Hematopoietic multipotent progenitor cell treated with erythropoietin and hydrocortisone succinate and interleukin-3 and kit ligand, for 17 days (in vitro differentiated cells): ENCODE data around the gene KCNQ5.

ENCODE experiments used
- DNase-seq: peaks from one replicate; pipeline ENCODE4 v3.0.0-alpha.2; 2015; ENCODE audit warnings: low spot score

The KCNQ5 gene

DNA sequence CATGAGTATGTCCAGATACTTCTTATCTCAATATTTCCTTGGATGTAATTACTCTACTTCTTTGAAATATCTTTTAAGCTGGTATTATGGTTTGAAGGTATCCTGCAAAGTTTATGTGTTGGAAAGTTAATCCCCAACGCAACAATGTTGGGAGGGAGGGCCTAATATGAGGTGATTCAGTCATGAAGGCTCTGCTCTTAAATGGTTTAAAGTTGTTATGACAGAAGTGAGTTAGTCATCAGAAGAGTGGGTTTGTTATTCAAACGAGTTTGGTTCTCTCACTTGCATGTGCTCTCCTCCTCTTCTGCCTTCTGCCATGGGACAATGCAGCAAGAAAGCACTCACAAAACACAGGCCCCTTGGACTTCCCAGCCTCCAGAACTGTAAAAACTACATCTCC is 176.3 kb downstream of the KCNQ5 start:
- DNase-seq: no peak

GRCh38 chr6:72809746-72810379 is 188.0 kb downstream of the KCNQ5 start:
- DNase-seq: no peak

GRCh38 chr6:72810571-72811280 is 188.9 kb downstream of the KCNQ5 start:
- DNase-seq: no peak

- DNase-seq: no peak
These were observed 190.1 kb downstream of the KCNQ5 start for GRCh38 chr6:72811971-72812421.

DNA sequence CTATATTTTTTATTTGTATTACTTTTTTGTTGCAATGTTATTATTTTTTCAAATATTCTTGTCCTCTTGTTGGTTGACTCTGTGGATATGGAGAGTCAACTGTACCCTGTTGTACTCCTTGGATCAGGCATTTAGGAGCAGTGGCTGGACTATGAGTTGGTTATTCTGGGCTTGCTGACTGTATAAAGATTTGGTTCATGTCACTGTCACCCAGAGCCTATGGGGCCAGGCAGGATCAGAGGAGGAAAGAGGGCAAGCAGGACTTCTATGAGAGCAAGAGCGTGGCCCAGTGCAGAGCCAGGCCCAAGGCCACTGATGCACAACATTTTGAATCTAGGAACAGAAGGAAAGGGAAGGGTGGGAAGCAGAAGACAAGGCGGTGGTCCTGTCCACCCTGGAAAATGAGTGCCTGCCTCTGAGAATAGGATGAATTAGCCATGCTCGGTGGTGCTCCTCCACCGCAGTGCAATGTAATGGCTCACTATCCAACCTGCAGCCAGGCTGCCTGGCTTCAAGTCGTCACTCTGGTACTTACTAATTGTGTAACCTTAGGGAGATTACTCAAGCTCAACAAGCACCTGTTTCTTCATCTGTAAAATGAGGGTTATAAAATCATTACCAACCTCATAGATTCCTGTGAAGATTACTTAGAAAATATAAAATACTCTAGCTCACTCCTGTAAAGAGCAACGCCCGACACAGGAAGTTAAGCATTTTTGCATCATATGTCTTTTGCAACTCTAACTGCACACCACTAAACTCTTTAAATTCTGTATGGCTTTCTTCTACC is 192.1 kb downstream of the KCNQ5 start:
- DNase-seq: no peak

DNA sequence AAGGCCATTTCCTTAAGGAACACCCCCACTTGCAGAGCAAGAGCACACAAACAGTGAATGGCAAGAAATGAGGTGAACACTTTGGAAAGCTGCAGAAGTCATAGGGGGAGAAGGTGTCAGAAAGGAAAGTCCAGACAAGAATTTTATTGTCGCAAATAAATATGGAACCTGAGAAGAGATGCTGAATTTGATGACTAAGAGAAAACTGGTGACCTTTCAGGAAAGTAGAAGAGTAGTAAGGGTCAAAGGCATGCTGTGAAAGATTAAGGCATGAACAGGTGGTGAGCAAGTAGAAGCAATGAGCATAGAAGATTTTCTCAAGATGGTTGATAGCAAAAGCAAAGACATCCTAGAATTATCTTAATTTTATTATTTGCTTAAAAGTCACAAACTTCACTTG is 194.2 kb downstream of the KCNQ5 start:
- DNase-seq: no peak

DNA sequence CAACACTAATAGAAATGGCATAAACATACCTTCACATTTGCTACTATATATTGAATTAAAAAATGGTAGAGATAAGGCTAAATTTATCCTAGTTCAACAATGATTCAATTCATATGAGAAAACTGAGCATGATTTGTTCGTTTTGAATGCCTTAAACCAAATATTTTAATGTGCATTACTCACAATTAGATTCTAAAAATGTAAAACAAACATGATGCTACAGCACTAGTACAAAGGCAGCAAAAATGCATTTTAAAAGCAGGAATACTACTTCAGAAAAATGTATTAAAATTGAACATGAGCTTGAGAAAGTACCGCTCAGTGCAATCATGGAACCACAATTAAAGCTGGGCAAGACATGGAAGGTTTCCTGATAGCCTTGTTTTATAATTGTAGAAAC is 195.3 kb downstream of the KCNQ5 start:
- no peak for DNase-seq

- DNase-seq: no peak
These were observed 197.7 kb downstream of the KCNQ5 start for GRCh38 chr6:72819609-72820008.

DNA sequence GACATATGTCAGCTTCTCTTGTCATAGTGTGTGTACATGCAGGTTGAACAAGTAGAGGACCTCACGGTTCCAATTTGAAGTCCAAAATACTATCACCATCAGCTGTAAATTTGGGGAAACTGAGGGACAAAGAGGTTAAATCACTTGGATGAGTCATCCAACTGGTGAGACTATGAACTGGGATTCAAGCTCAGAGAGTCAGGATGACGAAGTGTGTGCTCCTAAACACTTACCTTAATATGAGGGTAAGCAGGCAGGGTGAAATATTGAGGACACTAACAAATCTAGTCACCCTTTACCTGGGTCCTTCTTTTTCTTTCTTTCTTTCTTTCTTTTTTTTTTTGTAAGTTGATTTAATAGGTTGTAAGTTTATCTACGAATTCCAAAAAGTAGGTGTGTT is 198.3 kb downstream of the KCNQ5 start:
- DNase-seq: no peak

- no peak for DNase-seq
These were observed 199.0 kb downstream of the KCNQ5 start for GRCh38 chr6:72820906-72821305.

DNA sequence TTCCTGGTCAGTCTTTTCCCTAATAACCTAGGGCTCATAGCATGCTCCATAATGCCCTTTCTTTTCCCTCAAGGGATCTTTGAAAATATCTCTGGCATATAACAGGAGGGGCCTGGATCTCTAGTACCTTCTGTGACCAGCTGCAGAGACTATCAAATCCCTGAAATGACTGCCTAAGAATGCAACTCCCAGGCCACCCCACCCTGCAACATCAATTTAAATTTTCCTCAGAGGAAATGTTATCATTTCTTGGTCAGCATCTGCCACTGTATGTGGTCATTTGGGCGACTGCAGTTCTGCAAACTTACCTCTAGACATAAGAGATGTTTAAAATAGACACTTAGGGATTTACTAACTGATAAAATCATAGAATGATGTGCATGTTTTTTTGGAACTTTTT is 200.2 kb downstream of the KCNQ5 start:
- DNase-seq: no peak

GRCh38 chr6:72822691-72823090 is 200.8 kb downstream of the KCNQ5 start:
- no peak for DNase-seq

- DNase-seq: no peak
These were observed 203.0 kb downstream of the KCNQ5 start for GRCh38 chr6:72824833-72825232.

GRCh38 chr6:72825315-72825911 is 203.5 kb downstream of the KCNQ5 start:
- no peak for DNase-seq

- no peak for DNase-seq
These were observed 204.2 kb downstream of the KCNQ5 start for GRCh38 chr6:72826037-72826436.

DNA sequence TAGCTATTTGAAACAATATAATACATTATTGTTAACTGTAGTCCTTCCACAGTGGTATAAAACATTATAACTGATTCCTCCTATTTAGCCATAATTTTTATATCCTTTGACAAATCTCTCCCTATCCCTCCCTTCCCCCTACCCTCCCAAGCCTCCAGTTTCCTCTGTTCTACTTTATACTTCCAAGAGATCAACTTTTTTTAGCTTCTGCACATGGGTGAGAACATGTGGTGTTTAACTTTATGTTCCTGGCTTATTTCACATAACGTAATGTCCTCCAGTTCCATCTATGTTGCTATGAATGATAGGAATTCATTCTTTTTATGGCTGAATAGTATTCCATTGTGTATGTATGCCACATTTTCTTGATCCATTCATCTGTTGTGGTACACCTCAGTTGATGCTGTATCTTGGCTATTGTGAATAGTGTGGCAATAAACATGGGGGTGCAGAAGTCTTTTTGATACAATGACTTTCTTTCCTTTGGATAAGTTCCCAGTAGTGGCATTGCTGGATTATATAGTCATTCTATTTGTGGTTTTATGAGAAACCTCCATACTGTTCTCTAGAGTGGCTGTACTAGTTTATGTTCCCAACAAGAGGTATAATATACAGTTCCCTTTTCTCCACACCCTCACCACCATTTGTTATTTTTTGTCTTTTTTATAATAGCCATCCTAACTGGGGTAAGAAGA is 205.0 kb downstream of the KCNQ5 start:
- DNase-seq: no peak

DNA sequence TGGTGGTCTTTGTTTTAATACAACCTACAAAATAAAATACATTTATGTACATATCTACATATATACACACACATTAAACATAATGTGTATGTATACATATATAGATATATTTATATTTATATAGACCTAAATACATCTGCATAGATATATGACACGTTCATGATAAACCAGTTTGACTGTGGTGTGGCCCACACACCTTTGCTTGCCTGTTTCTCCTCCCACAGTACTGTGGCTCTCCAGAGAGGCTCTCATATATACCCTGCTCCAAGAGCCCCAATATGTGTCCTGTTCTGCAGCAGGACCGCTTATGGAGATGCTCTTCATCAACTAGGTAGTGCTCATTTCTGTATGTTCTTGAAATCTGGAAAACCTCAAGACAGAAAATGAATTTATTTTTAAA is 207.0 kb downstream of the KCNQ5 start:
- no peak for DNase-seq

DNA sequence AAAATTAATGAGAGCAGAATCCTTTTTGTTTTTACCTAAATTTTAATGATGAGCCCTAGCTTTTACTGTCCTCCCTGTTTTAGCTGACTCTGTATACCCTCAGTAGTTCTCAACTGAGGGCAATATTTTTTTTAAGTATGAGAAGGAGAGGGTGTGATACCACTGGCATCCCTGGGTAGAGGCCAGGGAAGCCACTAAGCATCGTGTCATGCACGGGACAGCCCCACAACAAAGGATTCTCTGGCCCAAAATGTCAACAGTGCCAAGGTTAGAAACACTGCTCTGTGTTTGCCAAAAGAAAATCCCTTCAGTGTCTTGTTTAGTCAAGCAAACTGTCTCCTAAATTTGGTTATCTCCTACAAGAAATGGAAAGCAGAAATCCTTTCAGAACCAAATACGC is 210.4 kb downstream of the KCNQ5 start:
- no peak for DNase-seq

- no peak for DNase-seq
These were observed 213.9 kb downstream of the KCNQ5 start for GRCh38 chr6:72835749-72836148.

- no peak for DNase-seq
These were observed 215.1 kb downstream of the KCNQ5 start for GRCh38 chr6:72836971-72837370.

DNA sequence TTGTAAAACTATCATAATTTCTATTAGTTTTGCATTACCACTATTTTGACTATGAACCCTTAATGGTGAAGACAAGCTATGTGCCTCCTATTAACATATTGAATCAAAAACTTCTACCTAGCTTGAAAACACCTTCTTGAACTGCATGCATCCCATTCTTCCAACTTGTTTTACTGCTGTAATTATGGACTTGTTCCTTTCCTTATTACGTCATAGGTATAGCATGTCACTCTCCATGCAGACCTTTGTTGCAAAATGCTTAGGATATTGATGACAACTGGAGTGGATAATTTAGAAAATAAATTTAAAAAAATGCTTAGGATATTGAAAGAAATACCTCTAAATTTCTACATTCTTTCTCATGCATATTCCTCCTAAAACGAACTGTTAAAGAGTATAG is 219.3 kb downstream of the KCNQ5 start:
- DNase-seq: no peak

DNA sequence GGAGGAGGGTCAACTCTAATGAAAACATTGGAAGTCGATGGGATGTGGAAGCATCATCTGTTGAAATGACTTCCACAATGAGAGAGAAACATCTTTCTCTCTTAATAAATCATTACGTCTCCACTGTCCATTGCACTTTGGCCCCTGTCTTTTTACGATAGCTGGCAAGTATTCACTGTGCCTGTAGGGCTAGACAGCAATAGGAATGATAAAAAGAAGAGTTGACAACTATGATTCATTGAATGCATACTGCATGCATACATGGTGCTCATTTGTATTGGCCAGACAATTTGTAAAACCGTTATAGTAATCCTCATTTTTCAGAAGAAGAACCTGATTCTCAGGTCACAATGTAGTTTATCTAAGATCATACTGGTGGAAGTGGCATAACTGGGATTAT is 220.3 kb downstream of the KCNQ5 start:
- no peak for DNase-seq
